Activated naive CD4-positive, alpha-beta T cell treated with Interleukin-2 at 50 U/mL for 16 hours (primary cell): Measurements from ENCODE around the gene CUL5.
"Not testable (repeated sequence)": the region's sequence is repeated elsewhere in the genome, so short reads cannot be mapped to it uniquely, and the experiment has no call there.

Experiments used
- DNase-seq: peaks from one replicate; pipeline ENCODE4 v3.0.0-alpha.2; 2020

CUL5 gene

GRCh38 chr11:108117746-108118371 is 109.2 kb downstream of the CUL5 start:
- no peak for DNase-seq

- DNase-seq, result not testable (repeated sequence)
Observed at GRCh38 chr11:108120936-108121273, 112.2 kb downstream of the CUL5 start.

GRCh38 chr11:108121274-108122155 is 112.8 kb downstream of the CUL5 start, which contains the start of gene ACAT1:
ACAT1 (plus strand) TSS chr11:108121567; CDS start chr11:108121607, 40 bp downstream.
- peak; percentile 97 for DNase-seq

GRCh38 chr11:108122166-108122628 is 113.5 kb downstream of the CUL5 start:
- no peak for DNase-seq

GRCh38 chr11:108125096-108125495 is 116.4 kb downstream of the CUL5 start:
- no peak for DNase-seq

GRCh38 chr11:108128772-108129171 is 120.1 kb downstream of the CUL5 start:
- no peak for DNase-seq

GRCh38 chr11:108131993-108132392 is 123.3 kb downstream of the CUL5 start:
- DNase-seq, result no peak

GRCh38 chr11:108132993-108133538 is 124.4 kb downstream of the CUL5 start:
- not testable (repeated sequence) for DNase-seq

GRCh38 chr11:108135845-108136544 is 127.3 kb downstream of the CUL5 start:
- peak; percentile 34 for DNase-seq

GRCh38 chr11:108137212-108137611 is 128.5 kb downstream of the CUL5 start:
- no peak for DNase-seq

GRCh38 chr11:108142304-108142703 is 133.6 kb downstream of the CUL5 start:
- DNase-seq, result no peak

- DNase-seq, result no peak
Observed at GRCh38 chr11:108144615-108145014, 135.9 kb downstream of the CUL5 start.

- no peak for DNase-seq
Observed at GRCh38 chr11:108147150-108147549, 138.5 kb downstream of the CUL5 start.

- no peak for DNase-seq
Observed at GRCh38 chr11:108148556-108148955, 139.9 kb downstream of the CUL5 start.

GRCh38 chr11:108154591-108154990 is 145.9 kb downstream of the CUL5 start:
- no peak for DNase-seq
